Psoas muscle (tissue), 8 donors: ENCODE measurements around the gene MIA3. TPM values are rescaled to one million over a fixed set of nuclear protein-coding genes. Genes with fewer than 3 reads are reported as not detected.

ENCODE experiments used
- ATAC-seq, 4 donors: fragments of 200-7000 bp; cut with Tn5 transposase; one replicate each; pipeline ENCODE4 v1.9.1; 2020; ENCODE audit warnings: moderate library complexity in 3 of 4, mild to moderate bottlenecking in 2 of 4
- DNase-seq, 2 donors: peaks; one replicate each; pipeline ENCODE4 v3.0.0-alpha.2; 2020
- H3K27ac ChIP-seq: fragments of 200-600 bp; one replicate; pipeline ENCODE4 v1.8.0; 2022
- H3K27me3 ChIP-seq, 3 donors: fragments of 200-600 bp in 1 of 3; one replicate each; pipeline versions ENCODE4 v1.6.1 to v1.8.0; 2013 to 2022; ENCODE audit warnings: low read length in 2 of 3, mild to moderate bottlenecking in 2 of 3, moderate library complexity in 1 of 3; ENCODE audit not compliant: insufficient read depth in 3 of 3
- H3K36me3 ChIP-seq, 2 donors: fragments of 200-600 bp in 1 of 2; one replicate each; pipeline versions ENCODE4 v1.6.1 to v1.8.0; 2013 to 2022; ENCODE audit warnings: low read depth in 1 of 2, mild to moderate bottlenecking in 1 of 2, moderate library complexity in 1 of 2; ENCODE audit not compliant: insufficient read depth in 1 of 2
- H3K4me1 ChIP-seq: fragments of 200-600 bp; one replicate; pipeline ENCODE4 v1.8.0; 2022
- H3K4me3 ChIP-seq: fragments of 200-600 bp; one replicate; pipeline ENCODE4 v1.8.0; 2022; ENCODE audit warnings: mild to moderate bottlenecking
- H3K9me3 ChIP-seq: fragments of 200-600 bp; one replicate; pipeline ENCODE4 v1.8.0; 2022
- CTCF ChIP-seq: fragments of 200-600 bp; IDR thresholded peaks from one replicate; pipeline ENCODE4 v1.8.0; 2022; ENCODE audit warnings: antibody characterized with exemption
- WGBS, 3 donors: extraction: QIAGEN DNeasy Blood & Tissue Kit; methylation state at CpG; one replicate each; pipeline versions ENCODE4 v1.1.6 to v1.1.7; 2013; 5-methylcytosine and 5-hydroxymethylcytosine counted together
- intact Hi-C, 2 donors: fragments of 100-400 bp; cut with DNase I; formaldehyde crosslinking; loops; one replicate each; pipeline versions ENCODE4 v1.11.0 to v1.14.2; 2022
- polyA plus RNA-seq, 3 donors: library from polyadenylated mRNA; stranded (reverse); fragments of 200-250 nt; gene quantifications; one replicate each; pipeline ENCODE4 v1.2.3, GENCODE V29; 2013
- total RNA-seq, 4 donors: library from RNA; stranded (reverse); fragmentation: NEBNext Ultra II Directional in 2 of 4; extraction: Animal tissue kit (Norgen Biotek cat#: 25700) in 2 of 4; gene quantifications; one replicate each; pipeline versions ENCODE4 v1.2.1 to v1.2.4, GENCODE V29; 2021 to 2023
- donor health status: healthy with polysubstance abuse.
- donor health status: DM: no; HTN: no; CAD: no; lungs with moderate emphysema.
- donor health status: Bipolar disorder and iron deficiency.
- donor health status: healthy.
- donor health status: DM: yes; HTN: yes; CAD: no.
- donor health status: DM: no; HTN: no; CAD: no.
- donor health status: DM: no; HTN: no; CAD: no.
- donor health status: DM: yes; HTN: yes; CAD: no.

The MIA3 gene
- total and polyA plus RNA-seq, 7 donors, result 23.3 to 62.4 (median 45.1) TPM

GRCh38 chr1:222711319-222712252 is 93.7 kb downstream of the MIA3 start:
- DNase-seq (peak; percentile 66 to 83), ATAC-seq (peak; percentile 69 to 77 (median 73))
- Histone ChIP-seq H3K27me3 (no peaks in the 10 kb centered on the region), H3K9me3 (no peaks in the 10 kb centered on the region), H3K4me3 (peak overlapping the region; percentile 88), H3K36me3 (peaks cover 0 to 16% of the 10 kb centered on the region in 2 donors), H3K4me1 (peaks cover 21% of the 10 kb centered on the region), H3K27ac (peak overlapping the region; percentile 99)
- intact Hi-C loops, result loop anchor here (5.0 to 10.0 kb wide), 2 partner anchors 64 to 247 kb away; no protein-coding TSS in a partner anchor
- 0 to 1% (median 1%) methylated on average over 33 to 42 of the region's 42 CpGs for WGBS, 3 donors
- TF ChIP-seq CTCF, result no peak

GRCh38 chr1:222712253-222713090 is 94.6 kb downstream of the MIA3 start, which contains the start of the genes AIDA and BROX:
Gene AIDA (minus strand): TSS chr1:222712491. CDS start chr1:222712317, 174 bp downstream.
Gene BROX (plus strand): TSS chr1:222712564. CDS start chr1:222715700, 3,136 bp downstream.
- Histone ChIP-seq H3K9me3 (no peaks in the 10 kb centered on the region), H3K4me3 (peak within 1 kb of the TSS; percentile 88), H3K4me1 (peaks cover 21% of the 10 kb centered on the region), H3K27me3 (no peaks in the 10 kb centered on the region), H3K27ac (peak within 1 kb of the TSS; percentile 99), H3K36me3 (peaks cover 0 to 25% of the 10 kb centered on the region in 2 donors)
- 0 to 4% (median 2%) methylated on average over 46 to 55 of the region's 62 CpGs for WGBS, 3 donors
- TF ChIP-seq CTCF, result no peak
- DNase-seq (peak; percentile 97), ATAC-seq (peak; percentile 93 to 95 (median 94))
- intact Hi-C loops, result loop anchor here (5.0 to 10.0 kb wide), 2 partner anchors 65 to 248 kb away; no protein-coding TSS in a partner anchor

GRCh38 chr1:222713091-222713961 is 95.4 kb downstream of the MIA3 start:
- WGBS, 3 donors, result 0 to 1% (median 0%) methylated on average over 39 of the region's 39 CpGs
- intact Hi-C loops, result loop anchor here (5.0 to 10.0 kb wide), 2 partner anchors 66 to 249 kb away; no protein-coding TSS in a partner anchor
- no peaks in the 10 kb centered on the region for H3K9me3 ChIP-seq
- peak overlapping the region; percentile 99 for H3K27ac ChIP-seq
- DNase-seq (peak; percentile 93 to 96), ATAC-seq (peak; percentile 86 to 88 (median 88))
- peaks cover 0 to 34% of the 10 kb centered on the region in 2 donors for H3K36me3 ChIP-seq
- H3K4me1 ChIP-seq, result peaks cover 21% of the 10 kb centered on the region
- H3K4me3 ChIP-seq, result peak overlapping the region; percentile 88
- no peak for TF ChIP-seq CTCF
- no peaks in the 10 kb centered on the region for H3K27me3 ChIP-seq

GRCh38 chr1:222716393-222716792 is 98.5 kb downstream of the MIA3 start:
- peaks cover 5% of the 10 kb centered on the region for H3K4me1 ChIP-seq
- H3K27ac ChIP-seq, result no peak overlapping the region
- H3K9me3 ChIP-seq, result no peaks in the 10 kb centered on the region
- peaks cover 0 to 61% of the 10 kb centered on the region in 2 donors for H3K36me3 ChIP-seq
- ATAC-seq, result no peak
- H3K4me3 ChIP-seq, result no peak overlapping the region
- H3K27me3 ChIP-seq, result no peaks in the 10 kb centered on the region
- intact Hi-C loops, result loop anchor here (10.0 kb wide), 1 partner anchor 252 kb away; no protein-coding TSS in a partner anchor
- 94 to 97% (median 97%) methylated on average over 2 of the region's 2 CpGs for whole genome bisulfite sequencing, 3 donors
- TF ChIP-seq CTCF, result no peak
- DNase-seq, result no peak
